ENCODE data around the gene INPP4B. TPM values are rescaled to one million over a fixed set of nuclear protein-coding genes. Genes with fewer than 3 reads are reported as not detected.

INPP4B gene
- total RNA-seq, 2 experiments from 2014 or later, result 45.7 to 46.3 TPM

DNA sequence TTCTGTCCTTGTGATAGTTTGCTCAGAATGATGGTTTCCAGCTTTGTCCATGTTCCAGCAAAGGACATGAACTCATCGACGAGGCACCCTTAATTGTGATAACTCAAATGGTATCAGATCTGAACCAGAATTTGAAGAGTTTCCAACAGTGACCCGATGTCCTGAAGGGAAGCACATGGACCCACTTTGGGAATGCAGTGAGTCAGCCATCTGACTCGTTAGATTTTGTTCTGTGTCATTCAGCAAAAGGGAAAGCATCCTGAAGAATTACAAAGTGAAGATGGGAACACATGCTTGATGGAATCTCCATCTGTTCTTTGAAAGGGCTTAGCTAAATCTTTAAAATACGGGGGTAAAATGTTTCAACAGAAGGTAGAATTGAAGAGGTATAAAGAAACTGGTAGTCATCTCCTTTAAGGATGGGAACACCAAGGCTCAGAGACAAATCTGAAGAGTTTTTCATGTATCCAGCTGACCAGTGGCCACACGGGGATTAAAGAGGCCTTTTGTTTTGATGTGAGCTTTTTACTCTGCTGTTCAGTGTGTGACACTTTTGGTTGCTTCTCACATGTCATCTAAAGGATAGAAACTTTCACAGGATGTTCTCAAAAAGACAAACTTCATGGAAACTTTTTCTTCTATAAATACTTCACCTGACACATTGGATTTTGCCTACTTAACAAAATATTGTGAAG lies 393.8 kb downstream of the INPP4B start:
- H3K4me1 Mint-ChIP-seq, result peaks cover 9% of the 10 kb centered on the region
- no peak overlapping the region for H3K4me3 Mint-ChIP-seq
- peaks cover 12% of the 10 kb centered on the region for H3K9me3 Mint-ChIP-seq
- no peak overlapping the region for H3K27ac Mint-ChIP-seq
- no peak for DNase-seq
- H3K36me3 Mint-ChIP-seq, result peaks cover 5% of the 10 kb centered on the region
- H3K27me3 Mint-ChIP-seq, result no peaks in the 10 kb centered on the region

DNA sequence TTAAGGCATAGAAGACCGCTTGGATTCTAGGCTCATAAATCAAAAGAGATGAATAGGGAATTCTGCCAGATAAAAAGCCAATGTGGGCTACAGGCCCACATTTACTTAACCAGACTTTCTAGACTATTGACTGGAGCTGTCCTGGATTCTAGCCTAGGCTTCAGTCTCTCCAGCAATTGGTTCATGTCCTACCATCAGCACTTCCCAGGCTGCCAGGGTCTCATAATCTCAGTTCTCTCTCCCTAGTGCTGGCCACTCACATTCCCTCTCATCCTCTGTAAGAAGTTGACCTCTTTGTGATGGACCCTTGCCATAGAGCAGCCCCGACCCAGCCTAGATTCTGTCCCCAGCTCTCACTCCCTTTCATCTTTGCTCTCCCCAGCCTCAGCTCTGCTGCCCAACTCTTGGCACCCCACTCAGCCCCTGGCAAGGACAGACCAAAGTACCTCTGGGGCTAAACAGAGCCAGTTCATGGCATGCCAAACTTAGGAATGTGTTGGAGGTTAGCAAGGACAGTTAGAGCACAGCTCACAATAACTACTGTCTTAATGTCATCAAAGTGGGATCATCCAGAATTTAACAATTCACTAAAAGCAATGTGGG lies 396.2 kb downstream of the INPP4B start:
- DNase-seq, result no peak
- H3K27ac Mint-ChIP-seq, result no peak overlapping the region

DNA sequence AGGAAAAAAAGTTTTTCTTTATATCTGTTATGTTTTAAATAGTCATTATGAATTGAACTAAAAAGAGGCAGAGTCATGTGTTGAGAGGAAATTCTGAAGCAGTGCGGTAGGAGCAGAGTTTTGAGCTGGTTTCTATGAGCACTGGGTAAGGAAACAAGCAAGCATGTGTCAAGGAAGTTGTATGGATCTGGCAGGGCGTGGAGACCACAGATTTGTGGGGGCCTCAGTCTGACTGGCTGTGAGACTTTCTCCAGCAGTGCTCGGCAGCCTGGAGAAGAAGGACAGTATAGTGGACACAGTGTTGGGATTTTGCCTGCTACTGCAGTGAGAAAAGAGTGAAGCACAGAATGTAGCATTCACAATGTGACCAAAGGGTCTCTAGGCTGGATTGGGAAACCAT lies 399.1 kb downstream of the INPP4B start:
- H3K4me1 Mint-ChIP-seq, result peaks cover 18% of the 10 kb centered on the region
- no peaks in the 10 kb centered on the region for H3K36me3 Mint-ChIP-seq
- DNase-seq, result no peak
- H3K27me3 Mint-ChIP-seq, result no peaks in the 10 kb centered on the region
- H3K9me3 Mint-ChIP-seq, result peaks cover 8% of the 10 kb centered on the region
- H3K27ac Mint-ChIP-seq, result no peak overlapping the region
- H3K4me3 Mint-ChIP-seq, result no peak overlapping the region

More for the DNA sequence above, 396.2 kb downstream of the INPP4B start:
- no peaks in the 10 kb centered on the region for H3K36me3 Mint-ChIP-seq
- H3K4me1 Mint-ChIP-seq, result peaks cover 20% of the 10 kb centered on the region
- peaks cover 2% of the 10 kb centered on the region for H3K9me3 Mint-ChIP-seq
- no peaks in the 10 kb centered on the region for H3K27me3 Mint-ChIP-seq
- no peak overlapping the region for H3K4me3 Mint-ChIP-seq

DNA sequence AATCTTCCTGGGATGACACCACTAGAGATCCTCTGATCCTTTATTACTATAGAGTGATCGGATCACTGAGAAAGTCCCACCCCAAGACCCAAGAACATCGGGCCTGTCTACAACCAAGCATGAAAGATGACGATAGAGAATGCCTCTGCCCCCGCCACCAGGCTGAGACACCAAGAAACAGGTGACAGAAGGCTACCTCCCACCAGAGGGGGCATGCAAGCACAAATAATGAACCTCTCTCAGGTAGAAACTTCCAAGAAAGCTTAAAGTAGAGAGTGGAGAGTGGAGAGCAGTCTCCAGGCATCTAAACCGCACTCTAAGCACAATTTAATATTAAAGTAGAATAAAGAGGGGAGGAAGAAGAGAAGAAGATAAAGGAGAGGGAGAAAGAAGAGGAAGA lies 402.6 kb downstream of the INPP4B start:
- Mint-ChIP-seq H3K4me1 (peaks cover 18% of the 10 kb centered on the region), H3K27ac (no peak overlapping the region), H3K4me3 (no peak overlapping the region), H3K27me3 (no peaks in the 10 kb centered on the region), H3K9me3 (peaks cover 8% of the 10 kb centered on the region), H3K36me3 (no peaks in the 10 kb centered on the region)
- no peak for DNase-seq

DNA sequence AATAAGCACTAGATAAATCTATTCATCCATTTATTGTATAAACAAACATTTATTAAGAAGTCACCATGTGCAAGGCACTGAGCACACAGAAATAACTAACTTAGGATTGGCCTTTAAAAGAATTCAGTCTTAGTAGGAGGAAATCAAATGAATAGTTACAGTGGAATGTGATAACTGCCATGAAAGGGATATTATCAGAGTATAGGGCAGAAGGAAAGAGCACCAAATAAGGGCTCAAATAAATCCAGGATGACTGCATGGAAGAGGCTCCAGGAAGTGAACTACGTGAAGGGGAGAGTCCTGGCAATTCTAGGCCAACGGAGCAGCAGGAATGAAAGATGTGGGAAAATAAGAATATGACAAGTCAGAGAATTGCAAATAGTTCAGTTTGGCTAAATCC lies 406.0 kb downstream of the INPP4B start:
- peaks cover 15% of the 10 kb centered on the region for H3K9me3 Mint-ChIP-seq
- H3K27ac Mint-ChIP-seq, result no peak overlapping the region
- DNase-seq, result no peak
- peaks cover 7% of the 10 kb centered on the region for H3K4me1 Mint-ChIP-seq
- no peak overlapping the region for H3K4me3 Mint-ChIP-seq
- H3K27me3 Mint-ChIP-seq, result no peaks in the 10 kb centered on the region
- no peaks in the 10 kb centered on the region for H3K36me3 Mint-ChIP-seq

DNA sequence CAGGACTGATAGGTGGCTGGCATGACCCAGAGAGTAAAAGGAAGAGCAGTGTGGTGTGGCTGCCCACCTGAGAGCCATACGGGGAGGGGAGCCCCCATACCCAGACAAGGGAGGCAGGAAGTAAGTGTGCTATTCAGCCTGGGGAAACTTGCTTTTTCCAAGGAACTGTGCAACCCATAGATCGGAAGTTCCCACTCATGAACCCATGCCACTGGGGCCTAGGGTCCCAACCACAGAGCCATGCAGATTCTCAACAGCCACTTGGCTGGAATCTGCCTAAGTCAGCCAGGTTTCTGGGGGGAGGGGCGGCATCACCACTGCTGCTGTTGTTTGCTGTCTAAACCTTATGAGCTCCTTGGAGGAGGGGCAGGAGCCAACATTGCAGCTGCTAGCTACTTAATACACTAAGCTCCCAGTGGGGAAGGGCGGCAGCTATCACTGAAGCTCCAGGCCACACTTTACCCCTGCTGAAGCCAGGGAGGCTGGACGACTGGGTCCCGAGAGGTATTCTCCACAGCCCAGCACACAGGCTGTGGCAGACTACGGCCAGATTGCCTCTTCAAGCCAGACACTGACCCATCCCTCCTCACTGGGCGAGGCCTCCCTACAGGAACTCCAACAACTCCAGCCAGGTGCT lies 410.4 kb downstream of the INPP4B start:
- Mint-ChIP-seq H3K27ac (no peak overlapping the region), H3K27me3 (no peaks in the 10 kb centered on the region), H3K36me3 (no peaks in the 10 kb centered on the region), H3K9me3 (peaks cover 8% of the 10 kb centered on the region), H3K4me1 (peaks cover 16% of the 10 kb centered on the region), H3K4me3 (no peak overlapping the region)
- no peak for DNase-seq

DNA sequence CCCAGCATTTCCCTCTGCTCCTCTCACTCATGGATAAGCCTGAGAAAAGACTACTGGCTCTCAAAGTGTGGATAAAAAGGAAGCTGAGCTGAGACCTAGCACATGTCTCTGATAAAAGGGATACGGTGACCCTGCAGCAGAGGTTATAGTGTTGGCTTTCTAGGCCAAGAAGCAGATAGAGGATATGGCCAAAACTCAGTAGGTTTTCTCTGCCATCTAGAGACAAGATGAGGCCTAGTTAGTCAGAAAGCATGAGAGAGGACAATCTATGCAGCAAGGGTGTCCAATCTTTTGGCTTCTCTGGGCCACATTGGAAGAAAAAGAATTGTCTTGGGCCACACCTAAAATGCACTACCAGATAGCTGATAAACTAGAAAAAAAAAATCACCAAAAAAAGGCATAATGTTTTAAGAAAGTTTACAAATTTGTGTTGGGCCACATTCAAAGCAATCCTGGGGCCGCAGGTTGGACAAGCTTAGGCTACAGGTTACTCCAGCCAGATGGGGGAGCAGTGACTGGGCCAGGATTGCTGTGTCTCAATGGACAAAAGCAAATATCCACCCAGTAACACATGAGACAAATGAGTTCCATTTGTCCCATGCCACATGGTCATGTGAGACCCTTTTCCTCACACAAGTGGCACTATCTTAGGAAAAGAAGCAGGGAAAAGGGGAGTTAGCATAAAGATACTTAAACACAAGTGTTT lies 411.4 kb downstream of the INPP4B start:
- DNase-seq, result no peak
- H3K9me3 Mint-ChIP-seq, result peaks cover 8% of the 10 kb centered on the region
- peak overlapping the region; percentile 23 for H3K27ac Mint-ChIP-seq
- H3K4me3 Mint-ChIP-seq, result no peak overlapping the region
- peaks cover 17% of the 10 kb centered on the region for H3K4me1 Mint-ChIP-seq
- H3K36me3 Mint-ChIP-seq, result no peaks in the 10 kb centered on the region
- H3K27me3 Mint-ChIP-seq, result no peaks in the 10 kb centered on the region

DNA sequence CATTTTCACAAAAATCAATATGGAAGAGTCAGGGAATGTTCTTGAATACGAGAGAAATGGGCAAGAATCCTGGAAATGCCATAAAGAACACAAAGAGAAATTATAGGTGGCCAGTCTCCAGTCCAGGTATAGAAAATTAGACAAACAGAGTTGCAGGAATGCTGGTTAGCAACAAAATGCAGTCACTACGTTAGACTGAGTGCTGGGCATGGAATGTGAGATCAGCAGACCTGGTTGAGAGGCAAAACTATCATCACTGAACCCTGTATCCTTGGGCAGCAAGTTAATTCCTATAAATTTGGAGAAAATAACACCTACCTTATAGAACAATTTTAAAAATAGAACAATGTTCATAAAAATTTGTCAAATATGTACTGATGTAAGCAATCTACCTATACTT lies 417.4 kb downstream of the INPP4B start:
- H3K4me1 Mint-ChIP-seq, result peaks cover 11% of the 10 kb centered on the region
- H3K36me3 Mint-ChIP-seq, result no peaks in the 10 kb centered on the region
- no peak overlapping the region for H3K27ac Mint-ChIP-seq
- no peak for DNase-seq
- no peak overlapping the region for H3K4me3 Mint-ChIP-seq
- no peaks in the 10 kb centered on the region for H3K9me3 Mint-ChIP-seq
- no peaks in the 10 kb centered on the region for H3K27me3 Mint-ChIP-seq

DNA sequence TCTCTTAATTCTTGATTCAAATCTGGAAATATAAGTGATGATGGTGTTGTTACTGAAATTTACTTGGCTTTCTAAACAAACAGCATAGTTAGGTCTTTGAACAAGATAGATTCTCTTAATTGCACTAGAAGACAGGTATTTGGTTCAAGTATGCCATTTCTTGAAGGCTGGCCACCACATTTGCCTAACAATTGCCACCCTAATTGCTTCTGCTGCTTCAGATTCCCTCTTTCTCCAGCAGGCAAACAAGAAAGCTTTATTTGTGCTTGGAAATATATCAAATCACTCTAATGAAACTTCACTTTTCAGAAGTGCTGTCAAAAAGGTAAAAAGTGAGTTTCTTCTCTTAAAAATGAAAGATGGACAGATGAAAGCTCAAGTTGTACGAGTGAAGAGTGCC lies 418.6 kb downstream of the INPP4B start:
- Mint-ChIP-seq H3K27me3 (no peaks in the 10 kb centered on the region), H3K36me3 (no peaks in the 10 kb centered on the region), H3K9me3 (no peaks in the 10 kb centered on the region), H3K4me1 (peaks cover 5% of the 10 kb centered on the region), H3K27ac (no peak overlapping the region), H3K4me3 (no peak overlapping the region)
- no peak for DNase-seq

DNA sequence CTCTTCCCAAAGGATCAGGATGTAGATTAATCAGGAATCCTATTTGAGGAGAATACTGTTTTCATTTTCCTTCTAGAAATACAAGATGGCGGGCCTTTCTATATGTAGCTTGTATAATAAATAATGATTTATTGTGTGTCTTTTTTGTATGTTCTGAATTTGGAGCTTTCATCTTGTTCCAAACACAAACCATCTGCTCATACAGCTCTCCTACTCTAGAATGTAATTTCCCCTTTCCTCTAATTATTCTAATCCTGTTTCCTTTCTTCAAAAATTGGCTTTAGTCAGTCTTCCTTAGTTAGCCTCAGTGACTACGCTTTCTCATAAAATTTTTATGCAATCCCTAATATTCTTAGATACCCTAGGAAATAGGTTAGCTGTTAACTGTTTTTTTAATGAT lies 422.2 kb downstream of the INPP4B start:
- H3K36me3 Mint-ChIP-seq, result peaks cover under 1% of the 10 kb centered on the region
- peaks cover 2% of the 10 kb centered on the region for H3K9me3 Mint-ChIP-seq
- peaks cover 15% of the 10 kb centered on the region for H3K4me1 Mint-ChIP-seq
- no peak for DNase-seq
- no peaks in the 10 kb centered on the region for H3K27me3 Mint-ChIP-seq
- no peak overlapping the region for H3K27ac Mint-ChIP-seq
- no peak overlapping the region for H3K4me3 Mint-ChIP-seq

DNA sequence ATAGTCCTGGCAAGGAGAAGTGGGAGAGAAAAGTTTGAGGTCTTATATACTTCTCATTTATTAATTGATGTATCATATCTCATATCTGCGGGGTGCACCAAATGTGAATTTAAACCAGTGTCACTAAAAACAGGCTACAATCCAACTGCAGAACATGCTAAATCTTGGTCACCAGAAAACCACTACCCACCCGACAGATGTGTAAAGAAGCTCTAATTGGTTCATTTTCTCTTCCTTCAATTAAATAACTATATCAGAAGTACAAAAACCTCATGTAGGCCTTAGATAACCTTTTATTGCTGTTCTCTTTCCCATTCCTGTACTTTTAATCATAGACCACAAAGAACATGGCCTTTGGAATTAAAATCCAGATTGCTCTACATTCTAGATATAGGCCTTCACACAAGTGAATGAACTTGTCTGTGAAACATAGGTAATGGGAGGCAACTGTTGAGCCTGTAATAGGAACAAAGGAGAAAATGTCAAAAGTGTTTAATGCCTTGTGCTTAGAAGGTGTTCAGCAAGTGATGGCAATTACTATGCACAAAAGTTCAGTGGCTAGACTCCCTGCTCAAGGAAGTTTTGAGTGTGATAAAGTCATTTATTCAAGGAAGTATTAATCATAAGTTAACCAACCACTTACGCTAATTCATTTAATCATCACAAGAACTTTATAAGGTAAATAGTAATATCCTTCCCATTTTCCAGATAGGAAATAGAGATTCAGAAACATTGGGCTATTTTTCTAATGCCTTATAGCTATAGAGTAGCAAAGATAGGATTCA lies 425.6 kb downstream of the INPP4B start:
- H3K27me3 Mint-ChIP-seq, result no peaks in the 10 kb centered on the region
- no peak overlapping the region for H3K27ac Mint-ChIP-seq
- no peak for DNase-seq
- peaks cover 5% of the 10 kb centered on the region for H3K9me3 Mint-ChIP-seq
- no peak overlapping the region for H3K4me3 Mint-ChIP-seq
- peaks cover 37% of the 10 kb centered on the region for H3K4me1 Mint-ChIP-seq
- H3K36me3 Mint-ChIP-seq, result peaks cover 6% of the 10 kb centered on the region

DNA sequence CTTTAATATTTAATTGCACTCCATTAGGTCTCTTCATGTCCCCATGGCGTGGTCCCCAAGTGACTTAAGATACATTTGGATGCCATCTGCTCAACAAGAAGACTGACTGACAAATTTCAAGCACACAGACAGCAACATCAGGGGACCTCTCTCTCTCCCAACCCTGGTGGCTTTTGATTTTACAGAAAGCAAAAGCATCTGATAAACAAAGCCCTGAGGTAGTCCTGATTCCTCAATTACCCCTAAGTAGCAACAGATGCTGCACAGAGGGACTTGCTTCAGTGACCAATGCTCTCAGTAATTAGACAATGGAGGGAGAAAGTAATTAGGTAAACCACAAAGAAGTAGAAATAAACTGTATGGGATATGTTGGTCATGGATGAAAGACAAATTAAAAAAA lies 426.4 kb downstream of the INPP4B start:
- no peaks in the 10 kb centered on the region for H3K27me3 Mint-ChIP-seq
- H3K4me1 Mint-ChIP-seq, result peaks cover 43% of the 10 kb centered on the region
- no peak overlapping the region for H3K27ac Mint-ChIP-seq
- H3K36me3 Mint-ChIP-seq, result peaks cover 12% of the 10 kb centered on the region
- no peak for DNase-seq
- no peak overlapping the region for H3K4me3 Mint-ChIP-seq
- H3K9me3 Mint-ChIP-seq, result peaks cover 8% of the 10 kb centered on the region

DNA sequence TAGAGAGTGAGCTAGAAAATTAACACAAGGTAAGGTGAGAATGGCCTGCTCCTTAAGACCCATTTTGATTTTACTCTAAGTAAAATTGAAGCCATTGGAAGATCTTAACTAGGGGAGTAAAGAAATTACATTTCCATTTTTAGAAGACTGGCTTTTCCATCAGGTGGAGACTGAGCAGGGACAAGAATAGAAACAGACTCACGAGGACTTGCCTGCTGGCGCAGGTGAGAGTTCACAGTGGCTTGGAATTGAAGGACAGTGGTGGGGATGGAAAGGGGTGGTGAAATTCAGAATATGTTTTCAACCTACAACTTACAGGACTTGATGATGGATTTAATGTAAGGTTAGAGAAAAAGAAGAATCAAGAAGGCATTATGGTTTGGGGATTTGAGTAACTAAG lies 427.4 kb downstream of the INPP4B start:
- peaks cover 9% of the 10 kb centered on the region for H3K9me3 Mint-ChIP-seq
- H3K4me3 Mint-ChIP-seq, result no peak overlapping the region
- peaks cover 16% of the 10 kb centered on the region for H3K36me3 Mint-ChIP-seq
- no peaks in the 10 kb centered on the region for H3K27me3 Mint-ChIP-seq
- H3K27ac Mint-ChIP-seq, result peak overlapping the region; percentile 41
- no peak for DNase-seq
- H3K4me1 Mint-ChIP-seq, result peaks cover 48% of the 10 kb centered on the region

DNA sequence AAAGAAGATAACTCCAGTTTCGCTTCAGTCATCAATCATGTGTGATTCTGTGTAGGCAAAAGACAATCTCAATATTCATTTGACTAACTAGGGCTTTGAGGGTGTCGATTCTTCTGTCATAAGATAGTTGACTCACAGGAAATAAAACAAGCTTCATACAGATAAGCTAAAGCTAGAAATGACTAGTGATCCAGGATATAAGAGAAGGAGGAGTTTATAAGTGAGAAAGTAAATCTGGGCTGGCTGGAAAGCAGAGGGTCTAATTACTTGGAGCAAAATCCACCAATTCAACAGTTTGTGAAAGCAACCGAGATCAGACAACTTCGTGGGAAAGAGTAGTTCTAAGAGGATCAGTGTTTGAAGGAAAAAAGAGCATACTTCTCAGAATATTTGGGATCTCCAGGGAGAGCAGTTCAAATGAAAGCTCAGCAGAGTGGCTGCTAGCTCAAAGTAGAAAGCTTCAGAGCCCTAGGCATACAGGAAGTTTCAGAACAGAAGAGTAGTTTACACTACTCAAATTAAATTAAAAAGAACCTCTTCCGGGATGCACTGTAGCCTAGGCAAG lies 429.3 kb downstream of the INPP4B start:
- peaks cover 9% of the 10 kb centered on the region for H3K9me3 Mint-ChIP-seq
- DNase-seq, result no peak
- H3K27ac Mint-ChIP-seq, result peak overlapping the region; percentile 94
- peaks cover 61% of the 10 kb centered on the region for H3K4me1 Mint-ChIP-seq
- no peaks in the 10 kb centered on the region for H3K27me3 Mint-ChIP-seq
- peaks cover 16% of the 10 kb centered on the region for H3K36me3 Mint-ChIP-seq
- H3K4me3 Mint-ChIP-seq, result peak overlapping the region; percentile 68
